DND-41 (cell line): Measurements from ENCODE around the gene NUDT16.
"Not testable (repeated sequence)": the region's sequence is repeated elsewhere in the genome, so short reads cannot be mapped to it uniquely, and the experiment has no call there.

ENCODE experiments used
- CTCF ChIP-seq: IDR thresholded peaks from 2 replicates; pipeline ENCODE4 v1.5.1; 2012; ENCODE audit warnings: borderline replicate concordance, low read length, moderate library complexity, mild to moderate bottlenecking; ENCODE audit not compliant: poor library complexity, severe bottlenecking; ENCODE audit errors: extremely low read depth
- EZH2 ChIP-seq: IDR thresholded peaks from 3 replicates; pipeline ENCODE4 v1.6.1; 2012; ENCODE audit warnings: borderline replicate concordance, low read depth, mild to moderate bottlenecking, moderate library complexity, low read length, inconsistent platforms; ENCODE audit not compliant: severe bottlenecking

- not testable (repeated sequence) for TF ChIP-seq CTCF, EZH2
Measured at GRCh38 chr3:131361066-131361463, 20.5 kb upstream of the NUDT16 start.
